ENCODE data around the gene RNF113A. TPM values are rescaled to one million over a fixed set of nuclear protein-coding genes. Genes with fewer than 3 reads are reported as not detected.
"Not testable (repeated sequence)": the region's sequence is repeated elsewhere in the genome, so short reads cannot be mapped to it uniquely, and the experiment has no call there.

Gene RNF113A
- total RNA-seq, 1 donor, result 15.9 TPM

GRCh38 chrX:119900976-119901375 is 29.4 kb upstream of the RNF113A start:
- H3K36me3 ChIP-seq (ENCODE audit: insufficient read depth, low read length), result no peaks in the 10 kb centered on the region
- no peaks in the 10 kb centered on the region for H4K20me1 ChIP-seq (ENCODE audit: insufficient read depth, low read length)
- no peak overlapping the region for H3K4me2 ChIP-seq (ENCODE audit: insufficient read depth, low read length)
- H3K79me2 ChIP-seq (ENCODE audit: insufficient read depth, low read length), result no peaks in the 10 kb centered on the region
- TF ChIP-seq CTCF (IDR thresholded peaks at IDR 0.05; ENCODE audit: extremely low read depth, low read depth, low read length), result no peak
- DNase-seq (ENCODE audit: insufficient read length, low spot score, missing footprints), result no peak
- no peaks in the 10 kb centered on the region for H3K9me3 ChIP-seq (ENCODE audit: low read depth, low read length)
- no peaks in the 10 kb centered on the region for H3K4me1 ChIP-seq (ENCODE audit: insufficient read depth, low read length)
- no peak overlapping the region for H2AFZ ChIP-seq (ENCODE audit: low read length)
- no peak overlapping the region for H3K4me3 ChIP-seq (ENCODE audit: insufficient read depth, low read length)
- H3K27ac ChIP-seq (ENCODE audit: low read depth, low read length), result no peak overlapping the region
- H3K27me3 ChIP-seq (ENCODE audit: insufficient read depth, low read length), result no peaks in the 10 kb centered on the region

GRCh38 chrX:119899125-119899524 is 27.6 kb upstream of the RNF113A start:
- TF ChIP-seq CTCF (IDR thresholded peaks at IDR 0.05; ENCODE audit: extremely low read depth, low read depth, low read length), result no peak
- Histone ChIP-seq H3K4me1 (ENCODE audit: insufficient read depth, low read length) (no peaks in the 10 kb centered on the region), H3K9me3 (ENCODE audit: low read depth, low read length) (no peaks in the 10 kb centered on the region), H3K27ac (ENCODE audit: low read depth, low read length) (no peak overlapping the region), H3K4me3 (ENCODE audit: insufficient read depth, low read length) (no peak overlapping the region), H3K27me3 (ENCODE audit: insufficient read depth, low read length) (no peaks in the 10 kb centered on the region), H4K20me1 (ENCODE audit: insufficient read depth, low read length) (no peaks in the 10 kb centered on the region), H2AFZ (ENCODE audit: low read length) (no peak overlapping the region), H3K4me2 (ENCODE audit: insufficient read depth, low read length) (no peak overlapping the region), H3K36me3 (ENCODE audit: insufficient read depth, low read length) (no peaks in the 10 kb centered on the region), H3K79me2 (ENCODE audit: insufficient read depth, low read length) (no peaks in the 10 kb centered on the region)
- no peak for DNase-seq (ENCODE audit: insufficient read length, low spot score, missing footprints)

- no peak within 1 kb of the TSS for H2AFZ ChIP-seq (ENCODE audit: low read length)
- H3K4me3 ChIP-seq (ENCODE audit: insufficient read depth, low read length), result no peak within 1 kb of the TSS
- no peaks in the 10 kb centered on the region for H3K79me2 ChIP-seq (ENCODE audit: insufficient read depth, low read length)
- H3K36me3 ChIP-seq (ENCODE audit: insufficient read depth, low read length), result no peaks in the 10 kb centered on the region
- no peak within 1 kb of the TSS for H3K4me2 ChIP-seq (ENCODE audit: insufficient read depth, low read length)
- H3K4me1 ChIP-seq (ENCODE audit: insufficient read depth, low read length), result no peaks in the 10 kb centered on the region
- H3K27ac ChIP-seq (ENCODE audit: low read depth, low read length), result no peak within 1 kb of the TSS
- no peaks in the 10 kb centered on the region for H3K9me3 ChIP-seq (ENCODE audit: low read depth, low read length)
- DNase-seq (ENCODE audit: insufficient read length, low spot score, missing footprints), result no peak
- TF ChIP-seq CTCF (IDR thresholded peaks at IDR 0.05; ENCODE audit: extremely low read depth, low read depth, low read length), result no peak
- H4K20me1 ChIP-seq (ENCODE audit: insufficient read depth, low read length), result no peaks in the 10 kb centered on the region
- no peaks in the 10 kb centered on the region for H3K27me3 ChIP-seq (ENCODE audit: insufficient read depth, low read length)
Observed at GRCh38 chrX:119895843-119896326, 24.4 kb upstream of the RNF113A start, which contains the start of gene AKAP14. Gene AKAP14, plus strand, starts transcription at chrX:119895893. Its CDS starts 7,331 bp downstream, at chrX:119903224.

- H3K4me2 ChIP-seq (ENCODE audit: insufficient read depth, low read length); H3K27me3 ChIP-seq (ENCODE audit: insufficient read depth, low read length); H3K9me3 ChIP-seq (ENCODE audit: low read depth, low read length); H3K27ac ChIP-seq (ENCODE audit: low read depth, low read length); H3K36me3 ChIP-seq (ENCODE audit: insufficient read depth, low read length); H2AFZ ChIP-seq (ENCODE audit: low read length); H3K4me3 ChIP-seq (ENCODE audit: insufficient read depth, low read length); H3K4me1 ChIP-seq (ENCODE audit: insufficient read depth, low read length); H4K20me1 ChIP-seq (ENCODE audit: insufficient read depth, low read length); H3K79me2 ChIP-seq (ENCODE audit: insufficient read depth, low read length); DNase-seq (ENCODE audit: insufficient read length, low spot score, missing footprints): not testable (repeated sequence)
Observed at GRCh38 chrX:119891961-119892692, 20.6 kb upstream of the RNF113A start.

- not testable (repeated sequence) for H3K4me1 ChIP-seq (ENCODE audit: insufficient read depth, low read length); H3K4me2 ChIP-seq (ENCODE audit: insufficient read depth, low read length); H3K9me3 ChIP-seq (ENCODE audit: low read depth, low read length); H4K20me1 ChIP-seq (ENCODE audit: insufficient read depth, low read length); H3K79me2 ChIP-seq (ENCODE audit: insufficient read depth, low read length); H3K27me3 ChIP-seq (ENCODE audit: insufficient read depth, low read length); H2AFZ ChIP-seq (ENCODE audit: low read length); H3K4me3 ChIP-seq (ENCODE audit: insufficient read depth, low read length); H3K36me3 ChIP-seq (ENCODE audit: insufficient read depth, low read length); H3K27ac ChIP-seq (ENCODE audit: low read depth, low read length); DNase-seq (ENCODE audit: insufficient read length, low spot score, missing footprints)
Observed at GRCh38 chrX:119890626-119891025, 19.1 kb upstream of the RNF113A start.
